Neural progenitor cell (in vitro differentiated cells): ENCODE data around the gene CLTRN. TPM values are rescaled to one million over a fixed set of nuclear protein-coding genes. Genes with fewer than 3 reads are reported as not detected.

Experiments
- DNase-seq: peaks from one replicate; pipeline ENCODE4 v3.0.0-alpha.2; 2016; ENCODE audit warnings: low spot score
- H2AFZ ChIP-seq: fragments of 200-600 bp; sonication (generic); replicated peaks from 2 replicates; pipeline ENCODE4 v1.6.1; 2016; ENCODE audit warnings: antibody characterized with exemption
- H3F3A ChIP-seq: fragments of 200-600 bp; sonication (generic); 2 replicates; pipeline ENCODE4 v1.6.1; 2016; ENCODE audit warnings: antibody characterized with exemption, low read depth
- H3K27ac ChIP-seq: fragments of 200-600 bp; sonication (generic); 2 replicates; pipeline ENCODE4 v1.5.1; 2016; ENCODE audit warnings: mild to moderate bottlenecking
- H3K27me3 ChIP-seq: fragments of 200-600 bp; sonication (generic); 2 replicates; pipeline ENCODE4 v1.6.1; 2016; ENCODE audit warnings: mild to moderate bottlenecking, moderate library complexity
- H3K36me3 ChIP-seq: fragments of 200-600 bp; sonication (generic); 2 replicates; pipeline ENCODE4 v1.5.1; 2016
- H3K4me1 ChIP-seq: fragments of 200-600 bp; sonication (generic); 2 replicates; pipeline ENCODE4 v1.6.1; 2016; ENCODE audit warnings: mixed run types
- H3K4me2 ChIP-seq: fragments of 200-600 bp; sonication (generic); 2 replicates; pipeline ENCODE4 v1.6.1; 2016
- H3K4me3 ChIP-seq: fragments of 200-600 bp; sonication (generic); 2 replicates; pipeline ENCODE4 v1.5.1; 2016
- H3K79me2 ChIP-seq: fragments of 200-600 bp; sonication (generic); 2 replicates; pipeline ENCODE4 v1.6.1; 2016; ENCODE audit warnings: low read depth
- H3K9ac ChIP-seq: fragments of 200-600 bp; sonication (generic); 2 replicates; pipeline ENCODE4 v1.6.1; 2016
- H3K9me3 ChIP-seq: fragments of 200-600 bp; sonication (generic); 2 replicates; pipeline ENCODE4 v1.5.1; 2016; ENCODE audit warnings: low read depth
- H4K20me1 ChIP-seq: fragments of 200-600 bp; sonication (generic); 2 replicates; pipeline ENCODE4 v1.6.1; 2016; ENCODE audit warnings: low read depth
- H3K27ac Mint-ChIP-seq: 3 replicates; pipeline ENCODE4 v1.8.0; 2021; ENCODE audit warnings: mixed read lengths
- H3K27me3 Mint-ChIP-seq: 2 replicates; pipeline ENCODE4 v1.8.0; 2022; ENCODE audit warnings: low read depth, mild to moderate bottlenecking, inconsistent platforms, moderate library complexity, mixed read lengths; ENCODE audit not compliant: insufficient read depth
- H3K36me3 Mint-ChIP-seq: 3 replicates; pipeline ENCODE4 v1.8.0; 2021; ENCODE audit warnings: mixed read lengths
- H3K4me1 Mint-ChIP-seq: 3 replicates; pipeline ENCODE4 v1.8.0; 2021; ENCODE audit warnings: mixed read lengths
- H3K4me3 Mint-ChIP-seq: 3 replicates; pipeline ENCODE4 v1.8.0; 2021; ENCODE audit warnings: mild to moderate bottlenecking, moderate library complexity, mixed read lengths
- H3K9me3 Mint-ChIP-seq: 3 replicates; pipeline ENCODE4 v1.8.0; 2020; ENCODE audit warnings: mixed read lengths
- EZH2 ChIP-seq: fragments of 200-600 bp; sonication (generic); IDR thresholded peaks from 2 replicates; pipeline ENCODE4 v1.6.1; 2017; ENCODE audit warnings: antibody characterized with exemption, mild to moderate bottlenecking, moderate library complexity
- EZH2phosphoT487 ChIP-seq: fragments of 200-600 bp; sonication (generic); IDR thresholded peaks from 2 replicates; pipeline ENCODE4 v1.6.1; 2017; ENCODE audit warnings: antibody characterized with exemption
- total RNA-seq: library from RNA; depleted of rRNA; stranded (reverse); fragments of >200 nt; gene quantifications from 2 replicates; pipeline ENCODE4 v1.2.3, GENCODE V29; 2015; ENCODE audit warnings: low replicate concordance
- TF ChIP-seq, protein P1 (sequence below): fragments of 200-600 bp; sonication (generic); IDR thresholded peaks from 2 replicates; pipeline ENCODE4 v1.5.1; 2017; ENCODE audit warnings: antibody characterized with exemption, mild to moderate bottlenecking

Gene CLTRN
- total RNA-seq, 1 donor from 2014 or later = 3.5 TPM

DNA sequence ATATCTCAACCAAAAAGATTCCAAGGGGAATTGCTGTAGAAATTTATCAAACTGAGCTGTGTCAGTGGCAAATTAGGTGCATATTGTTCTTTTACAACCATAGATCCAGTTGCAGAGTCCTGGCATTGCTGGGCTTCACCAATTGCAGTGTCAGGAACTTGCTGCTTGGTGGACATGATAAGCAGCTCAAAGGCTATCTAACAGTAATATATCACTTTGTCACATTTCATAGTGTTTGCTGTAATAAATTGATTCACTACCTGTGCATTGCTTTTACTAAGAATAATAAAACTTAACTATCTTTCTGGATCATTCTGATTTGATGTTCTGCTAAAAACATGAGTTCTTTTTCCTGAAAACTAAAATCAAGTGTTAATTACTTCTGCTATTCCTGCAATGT is 33.0 kb downstream of the CLTRN start:
- Mint-ChIP-seq H3K36me3 (no peaks in the 10 kb centered on the region), H3K9me3 (no peaks in the 10 kb centered on the region), H3K27ac (no peak overlapping the region), H3K27me3 (no peaks in the 10 kb centered on the region), H3K4me3 (no peak overlapping the region), H3K4me1 (no peaks in the 10 kb centered on the region)
- no peak overlapping the region for H3K9ac ChIP-seq
- H3K27me3 ChIP-seq = no peaks in the 10 kb centered on the region
- TF ChIP-seq, protein P1, sequence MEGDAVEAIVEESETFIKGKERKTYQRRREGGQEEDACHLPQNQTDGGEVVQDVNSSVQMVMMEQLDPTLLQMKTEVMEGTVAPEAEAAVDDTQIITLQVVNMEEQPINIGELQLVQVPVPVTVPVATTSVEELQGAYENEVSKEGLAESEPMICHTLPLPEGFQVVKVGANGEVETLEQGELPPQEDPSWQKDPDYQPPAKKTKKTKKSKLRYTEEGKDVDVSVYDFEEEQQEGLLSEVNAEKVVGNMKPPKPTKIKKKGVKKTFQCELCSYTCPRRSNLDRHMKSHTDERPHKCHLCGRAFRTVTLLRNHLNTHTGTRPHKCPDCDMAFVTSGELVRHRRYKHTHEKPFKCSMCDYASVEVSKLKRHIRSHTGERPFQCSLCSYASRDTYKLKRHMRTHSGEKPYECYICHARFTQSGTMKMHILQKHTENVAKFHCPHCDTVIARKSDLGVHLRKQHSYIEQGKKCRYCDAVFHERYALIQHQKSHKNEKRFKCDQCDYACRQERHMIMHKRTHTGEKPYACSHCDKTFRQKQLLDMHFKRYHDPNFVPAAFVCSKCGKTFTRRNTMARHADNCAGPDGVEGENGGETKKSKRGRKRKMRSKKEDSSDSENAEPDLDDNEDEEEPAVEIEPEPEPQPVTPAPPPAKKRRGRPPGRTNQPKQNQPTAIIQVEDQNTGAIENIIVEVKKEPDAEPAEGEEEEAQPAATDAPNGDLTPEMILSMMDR = no peak
- TF ChIP-seq EZH2 (no peak), EZH2phosphoT487 (no peak)
- no peak overlapping the region for H3K4me2 ChIP-seq
- no peak for DNase-seq
- no peak overlapping the region for H3K27ac ChIP-seq
- H3K9me3 ChIP-seq = no peaks in the 10 kb centered on the region
- no peak overlapping the region for H2AFZ ChIP-seq
- H3K79me2 ChIP-seq = no peaks in the 10 kb centered on the region
- no peaks in the 10 kb centered on the region for H3F3A ChIP-seq
- no peak overlapping the region for H3K4me3 ChIP-seq
- H4K20me1 ChIP-seq = no peaks in the 10 kb centered on the region
- H3K36me3 ChIP-seq = no peaks in the 10 kb centered on the region
- H3K4me1 ChIP-seq = no peaks in the 10 kb centered on the region

DNA sequence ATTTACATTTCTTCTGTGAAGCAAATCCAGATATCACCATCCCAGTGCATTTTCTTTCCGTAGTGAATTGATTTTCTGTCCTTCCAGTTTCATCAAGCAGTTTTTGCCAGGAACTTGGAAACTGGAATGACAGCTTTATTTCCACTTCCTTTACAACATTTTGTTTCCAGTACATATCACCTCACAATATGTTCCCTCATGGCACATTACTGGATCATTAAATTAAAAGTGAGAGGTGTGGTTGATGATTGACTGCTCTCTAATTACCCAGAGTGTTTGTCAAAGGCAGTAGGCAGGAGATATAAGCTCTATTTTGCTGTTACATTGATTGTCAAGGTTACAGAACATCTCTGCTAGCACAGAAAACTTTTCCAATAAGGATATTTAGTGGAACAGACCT is 41.6 kb downstream of the CLTRN start:
- H3K27me3 Mint-ChIP-seq = no peaks in the 10 kb centered on the region
- Histone ChIP-seq H3K4me3 (no peak overlapping the region), H3K9ac (no peak overlapping the region), H2AFZ (no peak overlapping the region), H3K27ac (no peak overlapping the region), H3K9me3 (no peaks in the 10 kb centered on the region), H3K79me2 (no peaks in the 10 kb centered on the region), H4K20me1 (no peaks in the 10 kb centered on the region), H3K4me1 (no peaks in the 10 kb centered on the region), H3K4me2 (no peak overlapping the region), H3K27me3 (no peaks in the 10 kb centered on the region), H3K36me3 (no peaks in the 10 kb centered on the region), H3F3A (no peaks in the 10 kb centered on the region)
- H3K4me3 Mint-ChIP-seq = no peak overlapping the region
- H3K4me1 Mint-ChIP-seq = no peaks in the 10 kb centered on the region
- no peak for DNase-seq
- H3K27ac Mint-ChIP-seq = no peak overlapping the region
- no peaks in the 10 kb centered on the region for H3K36me3 Mint-ChIP-seq
- H3K9me3 Mint-ChIP-seq = no peaks in the 10 kb centered on the region
- TF ChIP-seq, protein P1 = no peak
- TF ChIP-seq EZH2phosphoT487 = no peak

DNA sequence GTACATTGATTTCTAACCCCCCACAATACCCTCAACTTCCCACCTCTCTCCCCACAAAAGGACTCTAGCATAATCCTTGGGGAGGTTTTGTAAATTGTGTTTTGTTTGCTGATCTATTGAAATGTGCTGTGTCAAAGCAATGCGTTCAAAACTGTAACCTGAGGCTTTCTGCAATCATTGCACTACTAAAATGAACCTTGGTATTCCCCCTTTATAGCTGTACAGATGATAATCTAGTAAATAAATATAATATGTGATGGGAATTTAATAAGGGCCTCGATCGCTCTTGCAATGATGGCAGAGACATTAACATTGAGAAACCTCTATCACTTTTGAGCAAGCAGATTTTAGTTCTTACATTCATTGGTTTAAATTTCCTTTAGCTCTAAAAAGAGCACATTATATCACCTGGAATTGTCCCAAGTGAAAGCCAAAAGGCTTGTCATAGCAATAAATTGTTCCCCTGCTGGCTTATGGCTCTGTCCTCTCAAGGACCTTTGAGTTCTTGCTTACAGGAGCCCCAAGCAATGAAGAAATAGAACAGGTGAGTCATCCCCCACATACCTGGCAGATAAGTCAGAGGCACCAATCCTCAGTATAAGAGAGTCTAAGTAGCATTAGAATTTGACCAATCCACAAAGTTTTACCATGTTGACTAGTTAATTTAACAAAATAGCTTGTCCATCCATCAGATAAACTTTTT is 45.4 kb downstream of the CLTRN start:
- Mint-ChIP-seq H3K4me1 (no peaks in the 10 kb centered on the region), H3K36me3 (no peaks in the 10 kb centered on the region), H3K27me3 (peaks cover 2% of the 10 kb centered on the region), H3K4me3 (no peak overlapping the region), H3K27ac (no peak overlapping the region), H3K9me3 (no peaks in the 10 kb centered on the region)
- Histone ChIP-seq H3K79me2 (no peaks in the 10 kb centered on the region), H3F3A (no peaks in the 10 kb centered on the region), H3K4me3 (no peak overlapping the region), H2AFZ (no peak overlapping the region), H3K36me3 (no peaks in the 10 kb centered on the region), H3K4me2 (no peak overlapping the region), H3K9ac (no peak overlapping the region), H3K9me3 (no peaks in the 10 kb centered on the region), H4K20me1 (no peaks in the 10 kb centered on the region), H3K27me3 (no peaks in the 10 kb centered on the region), H3K4me1 (no peaks in the 10 kb centered on the region), H3K27ac (no peak overlapping the region)
- TF ChIP-seq EZH2 (no peak), EZH2phosphoT487 (no peak)
- TF ChIP-seq, protein P1 = no peak
- no peak for DNase-seq
